Glutamatergic neuron (in vitro differentiated cells): Measurements from ENCODE around the gene SPATA6. TPM values are rescaled to one million over a fixed set of nuclear protein-coding genes. Genes with fewer than 3 reads are reported as not detected.
"Not testable (repeated sequence)": the region's sequence is repeated elsewhere in the genome, so short reads cannot be mapped to it uniquely, and the experiment has no call there.

Experiments
- DNase-seq: peaks from one replicate; pipeline ENCODE4 v3.0.0; 2022
- H3K27ac Mint-ChIP-seq: one replicate; pipeline ENCODE4 v1.8.0; 2020; ENCODE audit warnings: mild to moderate bottlenecking, mixed read lengths, inconsistent platforms; ENCODE audit not compliant: unreplicated experiment
- H3K27me3 Mint-ChIP-seq: one replicate; pipeline ENCODE4 v1.8.0; 2020; ENCODE audit warnings: mild to moderate bottlenecking, moderate library complexity, mixed read lengths, inconsistent platforms; ENCODE audit not compliant: unreplicated experiment
- H3K36me3 Mint-ChIP-seq: one replicate; pipeline ENCODE4 v1.8.0; 2020; ENCODE audit warnings: mild to moderate bottlenecking, mixed read lengths, inconsistent platforms; ENCODE audit not compliant: unreplicated experiment
- H3K4me1 Mint-ChIP-seq: one replicate; pipeline ENCODE4 v1.8.0; 2020; ENCODE audit warnings: mild to moderate bottlenecking, low read depth, mixed read lengths, inconsistent platforms; ENCODE audit not compliant: unreplicated experiment
- H3K4me3 Mint-ChIP-seq: one replicate; pipeline ENCODE4 v1.8.0; 2020; ENCODE audit warnings: mild to moderate bottlenecking, mixed read lengths, inconsistent platforms; ENCODE audit not compliant: unreplicated experiment
- H3K9me3 Mint-ChIP-seq: one replicate; pipeline ENCODE4 v1.8.0; 2020; ENCODE audit warnings: mild to moderate bottlenecking, moderate library complexity, mixed read lengths, inconsistent platforms; ENCODE audit not compliant: unreplicated experiment
- CTCF ChIP-seq: fragments of 200-600 bp; sonication (generic); IDR thresholded peaks from one replicate; pipeline ENCODE4 v1.5.0; 2021; ENCODE audit not compliant: partially characterized antibody, unreplicated experiment
- total RNA-seq: library from RNA; stranded (reverse); fragmentation: NEBNext Ultra II Directional; extraction: Animal tissue kit (Norgen Biotek cat#: 25700); gene quantifications from one replicate; pipeline ENCODE4 v1.2.1, GENCODE V29; 2021; ENCODE audit not compliant: unreplicated experiment

The SPATA6 gene
- total RNA-seq, 1 donor from 2014 or later: 11.3 TPM

GRCh38 chr1:48302652-48303051 is 169.4 kb downstream of the SPATA6 start:
- no peaks in the 10 kb centered on the region for H3K4me1 Mint-ChIP-seq
- TF ChIP-seq CTCF: no peak
- H3K4me3 Mint-ChIP-seq: no peak overlapping the region
- DNase-seq: no peak
- H3K27ac Mint-ChIP-seq: no peak overlapping the region
- H3K36me3 Mint-ChIP-seq: no peaks in the 10 kb centered on the region
- peaks cover 2% of the 10 kb centered on the region for H3K27me3 Mint-ChIP-seq
- no peaks in the 10 kb centered on the region for H3K9me3 Mint-ChIP-seq

GRCh38 chr1:48294656-48295055 is 177.3 kb downstream of the SPATA6 start:
- no peak for TF ChIP-seq CTCF
- H3K27ac Mint-ChIP-seq: no peak overlapping the region
- no peaks in the 10 kb centered on the region for H3K36me3 Mint-ChIP-seq
- H3K9me3 Mint-ChIP-seq: peaks cover 2% of the 10 kb centered on the region
- H3K4me1 Mint-ChIP-seq: no peaks in the 10 kb centered on the region
- no peak for DNase-seq
- peaks cover 2% of the 10 kb centered on the region for H3K27me3 Mint-ChIP-seq
- H3K4me3 Mint-ChIP-seq: no peak overlapping the region

GRCh38 chr1:48294094-48294493 is 177.9 kb downstream of the SPATA6 start:
- not testable (repeated sequence) for H3K27ac Mint-ChIP-seq, H3K27me3 Mint-ChIP-seq, H3K4me3 Mint-ChIP-seq, H3K4me1 Mint-ChIP-seq, H3K36me3 Mint-ChIP-seq, DNase-seq, H3K9me3 Mint-ChIP-seq

- Mint-ChIP-seq H3K4me3 (no peak overlapping the region), H3K27me3 (no peaks in the 10 kb centered on the region), H3K27ac (no peak overlapping the region)
These were observed 179.3 kb downstream of the SPATA6 start for GRCh38 chr1:48292706-48293105.

GRCh38 chr1:48291421-48291820 is 180.6 kb downstream of the SPATA6 start:
- no peak for DNase-seq
- TF ChIP-seq CTCF: no peak
- H3K4me3 Mint-ChIP-seq: no peak overlapping the region
- no peaks in the 10 kb centered on the region for H3K27me3 Mint-ChIP-seq
- H3K27ac Mint-ChIP-seq: no peak overlapping the region
- H3K36me3 Mint-ChIP-seq: no peaks in the 10 kb centered on the region
- H3K4me1 Mint-ChIP-seq: no peaks in the 10 kb centered on the region
- peaks cover 3% of the 10 kb centered on the region for H3K9me3 Mint-ChIP-seq

More at GRCh38 chr1:48292706-48293105, 179.3 kb downstream of the SPATA6 start:
- TF ChIP-seq CTCF: no peak
- H3K36me3 Mint-ChIP-seq: no peaks in the 10 kb centered on the region
- no peaks in the 10 kb centered on the region for H3K4me1 Mint-ChIP-seq
- peaks cover 2% of the 10 kb centered on the region for H3K9me3 Mint-ChIP-seq
- DNase-seq: no peak

GRCh38 chr1:48285525-48285924 is 186.5 kb downstream of the SPATA6 start:
- TF ChIP-seq CTCF: no peak
- DNase-seq: no peak
- peaks cover 3% of the 10 kb centered on the region for H3K9me3 Mint-ChIP-seq
- no peaks in the 10 kb centered on the region for H3K4me1 Mint-ChIP-seq
- no peak overlapping the region for H3K27ac Mint-ChIP-seq
- no peaks in the 10 kb centered on the region for H3K27me3 Mint-ChIP-seq
- H3K36me3 Mint-ChIP-seq: no peaks in the 10 kb centered on the region
- no peak overlapping the region for H3K4me3 Mint-ChIP-seq

GRCh38 chr1:48284696-48285420 is 187.1 kb downstream of the SPATA6 start:
- H3K9me3 Mint-ChIP-seq, H3K27me3 Mint-ChIP-seq, H3K4me1 Mint-ChIP-seq, DNase-seq, H3K27ac Mint-ChIP-seq, H3K4me3 Mint-ChIP-seq, H3K36me3 Mint-ChIP-seq: not testable (repeated sequence)

- H3K9me3 Mint-ChIP-seq, DNase-seq, H3K4me1 Mint-ChIP-seq, H3K36me3 Mint-ChIP-seq, H3K4me3 Mint-ChIP-seq, H3K27me3 Mint-ChIP-seq, H3K27ac Mint-ChIP-seq: not testable (repeated sequence)
These were observed 189.7 kb downstream of the SPATA6 start for GRCh38 chr1:48282329-48282728.
